ENCODE data around the gene SUN1. TPM values are rescaled to one million over a fixed set of nuclear protein-coding genes. Genes with fewer than 3 reads are reported as not detected.

Gene SUN1
- total RNA-seq, 5 donors from 2014 or later (not counting 1 experiment from before 2014, with no cell fraction given), result 90.8 to 299 (median 279) TPM

GRCh38 chr7:831596-832166, 595 bp upstream of the SUN1 start:
- CTCF ChIA-PET, result interaction anchor here in 1 of 2 donors (0.6 to 1.3 kb wide), 3 partner anchors 14 to 281 kb away, joined by 3 to 5 read pairs (median 4); no protein-coding TSS in a partner anchor
- H3K4me1 Mint-ChIP-seq, result peaks cover 55 to 80% (median 65%) of the 10 kb centered on the region in 3 donors

GRCh38 chr7:832968-833424, 720 bp downstream of the SUN1 start:
- peaks cover 63 to 88% (median 71%) of the 10 kb centered on the region in 3 donors for H3K4me1 Mint-ChIP-seq
- Histone ChIP-seq H3K9me3 (no peaks in the 10 kb centered on the region), H3K27me3 (replicated peaks in 1 of 2; ENCODE audit: control insufficient read depth in 2 of 2, extremely low read depth in 1 of 2, insufficient read depth in 2 of 2, low read length in 1 of 2) (no peaks in the 10 kb centered on the region), H3K36me3 (ENCODE audit: control insufficient read depth in 2 of 2, extremely low read depth in 1 of 2, insufficient read depth in 1 of 2, low read length in 1 of 2) (peaks cover 6 to 8% of the 10 kb centered on the region in 2 donors), H3K4me3 (ENCODE audit: control insufficient read depth in 1 of 2, extremely low read depth in 1 of 2, low read length in 1 of 2) (peak overlapping the region in 1 of 2 donors; percentile 18), H3K27ac (ENCODE audit: low read length) (peak overlapping the region; percentile 88), H3K4me1 (ENCODE audit: control insufficient read depth in 1 of 2, extremely low read depth in 1 of 2, insufficient read depth in 2 of 2, low read length in 2 of 2) (peaks cover 24 to 52% of the 10 kb centered on the region in 2 experiments)
- no peak for DNase-seq
- ChIA-PET POLR2A (no interaction called here), CTCF (interaction anchor here in 1 of 2 donors (0.6 to 0.7 kb wide), 2 partner anchors 12 to 16 kb away, joined by 3 to 4 read pairs; no protein-coding TSS in a partner anchor)
- no peak for ATAC-seq (replicated peaks in 1 of 4)
- H3K9me3 Mint-ChIP-seq, result no peaks in the 10 kb centered on the region
- peaks cover 22% of the 10 kb centered on the region for H3K36me3 Mint-ChIP-seq
- H3K27ac Mint-ChIP-seq, result peak overlapping the region; percentile 95 to 99
- WGBS (ENCODE audit: insufficient coverage), result 89% methylated on average over 10 of the region's 15 CpGs
- H3K27me3 Mint-ChIP-seq, result no peaks in the 10 kb centered on the region
- peak overlapping the region; percentile 72 to 85 (median 80) for H3K4me3 Mint-ChIP-seq

More at GRCh38 chr7:831596-832166, 595 bp upstream of the SUN1 start:
- no peaks in the 10 kb centered on the region for H3K27me3 ChIP-seq (replicated peaks in 1 of 2; ENCODE audit: control insufficient read depth in 2 of 2, extremely low read depth in 1 of 2, insufficient read depth in 2 of 2, low read length in 1 of 2)
- Mint-ChIP-seq H3K9me3 (no peaks in the 10 kb centered on the region), H3K4me3 (peak overlapping the region; percentile 72 to 85 (median 80)), H3K36me3 (peaks cover 16% of the 10 kb centered on the region), H3K27me3 (no peaks in the 10 kb centered on the region), H3K27ac (peak overlapping the region; percentile 95 to 99)
- H3K4me3 ChIP-seq (ENCODE audit: control insufficient read depth in 1 of 2, extremely low read depth in 1 of 2, low read length in 1 of 2), result no peak overlapping the region
- POLR2A ChIA-PET, result interaction anchor here in 1 of 2 donors (0.6 kb wide), 2 partner anchors 16 to 18 kb away, joined by 3 to 6 read pairs; no protein-coding TSS in a partner anchor
- peak in 2 of 35 experiments; percentile 19 to 46 for DNase-seq
- WGBS (ENCODE audit: insufficient coverage), result 8% methylated on average over 4 of the region's 7 CpGs
- H3K27ac ChIP-seq (ENCODE audit: low read length), result peak overlapping the region; percentile 88
- ATAC-seq (replicated peaks in 1 of 4), result peak; percentile 13 to 62 (median 60)
- H3K9me3 ChIP-seq, result no peaks in the 10 kb centered on the region
- peaks cover 1 to 5% of the 10 kb centered on the region in 2 donors for H3K36me3 ChIP-seq (ENCODE audit: control insufficient read depth in 2 of 2, extremely low read depth in 1 of 2, insufficient read depth in 1 of 2, low read length in 1 of 2)
- H3K4me1 ChIP-seq (ENCODE audit: control insufficient read depth in 1 of 2, extremely low read depth in 1 of 2, insufficient read depth in 2 of 2, low read length in 2 of 2), result peaks cover 24 to 51% of the 10 kb centered on the region in 2 experiments

- H3K36me3 Mint-ChIP-seq, result peaks cover 27% of the 10 kb centered on the region
- DNase-seq (no peak), ATAC-seq (replicated peaks in 1 of 4) (no peak)
- peaks cover 24 to 50% of the 10 kb centered on the region in 2 experiments for H3K4me1 ChIP-seq (ENCODE audit: control insufficient read depth in 1 of 2, extremely low read depth in 1 of 2, insufficient read depth in 2 of 2, low read length in 2 of 2)
- no peaks in the 10 kb centered on the region for H3K9me3 Mint-ChIP-seq
- H3K4me1 Mint-ChIP-seq, result peaks cover 59 to 83% (median 66%) of the 10 kb centered on the region in 3 donors
- CTCF ChIA-PET, result interaction anchor here in 1 of 2 donors (0.7 kb wide), 1 partner anchor 16 kb away, joined by 3 read pairs; no protein-coding TSS in a partner anchor
- no peaks in the 10 kb centered on the region for H3K27me3 Mint-ChIP-seq
- WGBS (ENCODE audit: insufficient coverage), result 100% methylated on average over 3 of the region's 8 CpGs
- H3K36me3 ChIP-seq (ENCODE audit: control insufficient read depth in 2 of 2, extremely low read depth in 1 of 2, insufficient read depth in 1 of 2, low read length in 1 of 2), result peaks cover 6 to 8% of the 10 kb centered on the region in 2 donors
- POLR2A ChIA-PET, result no interaction called here
- no peak overlapping the region for H3K4me3 Mint-ChIP-seq
- no peak overlapping the region for H3K4me3 ChIP-seq (ENCODE audit: control insufficient read depth in 1 of 2, extremely low read depth in 1 of 2, low read length in 1 of 2)
- H3K27ac Mint-ChIP-seq, result peak overlapping the region; percentile 49 to 99
- H3K27me3 ChIP-seq (replicated peaks in 1 of 2; ENCODE audit: control insufficient read depth in 2 of 2, extremely low read depth in 1 of 2, insufficient read depth in 2 of 2, low read length in 1 of 2), result no peaks in the 10 kb centered on the region
- H3K27ac ChIP-seq (ENCODE audit: low read length), result no peak overlapping the region
- no peaks in the 10 kb centered on the region for H3K9me3 ChIP-seq
Measured at GRCh38 chr7:833601-834258, 1.5 kb downstream of the SUN1 start.

GRCh38 chr7:834277-834676, 2.0 kb downstream of the SUN1 start:
- H3K27me3 ChIP-seq (replicated peaks in 1 of 2; ENCODE audit: control insufficient read depth in 2 of 2, extremely low read depth in 1 of 2, insufficient read depth in 2 of 2, low read length in 1 of 2), result no peaks in the 10 kb centered on the region
- H3K9me3 ChIP-seq, result no peaks in the 10 kb centered on the region
- ChIA-PET POLR2A (no interaction called here), CTCF (no interaction called here)
- ATAC-seq (replicated peaks in 1 of 4), result no peak
- Mint-ChIP-seq H3K9me3 (no peaks in the 10 kb centered on the region), H3K27ac (peak overlapping the region; percentile 49 to 52), H3K4me1 (peaks cover 55 to 79% (median 60%) of the 10 kb centered on the region in 3 donors), H3K27me3 (no peaks in the 10 kb centered on the region), H3K36me3 (peaks cover 32% of the 10 kb centered on the region), H3K4me3 (peak overlapping the region in 1 of 3 donors; percentile 24)
- H3K27ac ChIP-seq (ENCODE audit: low read length), result no peak overlapping the region
- peaks cover 24 to 48% of the 10 kb centered on the region in 2 experiments for H3K4me1 ChIP-seq (ENCODE audit: control insufficient read depth in 1 of 2, extremely low read depth in 1 of 2, insufficient read depth in 2 of 2, low read length in 2 of 2)
- no peak for DNase-seq
- peaks cover 8 to 11% of the 10 kb centered on the region in 2 donors for H3K36me3 ChIP-seq (ENCODE audit: control insufficient read depth in 2 of 2, extremely low read depth in 1 of 2, insufficient read depth in 1 of 2, low read length in 1 of 2)
- no peak overlapping the region for H3K4me3 ChIP-seq (ENCODE audit: control insufficient read depth in 1 of 2, extremely low read depth in 1 of 2, low read length in 1 of 2)
- 95% methylated on average over 12 of the region's 12 CpGs for WGBS (ENCODE audit: insufficient coverage)

GRCh38 chr7:835021-835420, 2.7 kb downstream of the SUN1 start:
- Histone ChIP-seq H3K9me3 (no peaks in the 10 kb centered on the region), H3K27me3 (replicated peaks in 1 of 2; ENCODE audit: control insufficient read depth in 2 of 2, extremely low read depth in 1 of 2, insufficient read depth in 2 of 2, low read length in 1 of 2) (no peaks in the 10 kb centered on the region), H3K36me3 (ENCODE audit: control insufficient read depth in 2 of 2, extremely low read depth in 1 of 2, insufficient read depth in 1 of 2, low read length in 1 of 2) (peaks cover 8 to 16% of the 10 kb centered on the region in 2 donors), H3K27ac (ENCODE audit: low read length) (no peak overlapping the region), H3K4me3 (ENCODE audit: control insufficient read depth in 1 of 2, extremely low read depth in 1 of 2, low read length in 1 of 2) (no peak overlapping the region), H3K4me1 (ENCODE audit: control insufficient read depth in 1 of 2, extremely low read depth in 1 of 2, insufficient read depth in 2 of 2, low read length in 2 of 2) (peaks cover 24 to 47% of the 10 kb centered on the region in 2 experiments)
- DNase-seq (no peak), ATAC-seq (replicated peaks in 1 of 4) (no peak)
- Mint-ChIP-seq H3K4me1 (peaks cover 50 to 73% (median 54%) of the 10 kb centered on the region in 3 donors), H3K27ac (peak overlapping the region in 1 of 2 donors; percentile 49), H3K4me3 (no peak overlapping the region), H3K27me3 (no peaks in the 10 kb centered on the region), H3K36me3 (peaks cover 36% of the 10 kb centered on the region), H3K9me3 (no peaks in the 10 kb centered on the region)
- ChIA-PET CTCF (no interaction called here), POLR2A (no interaction called here)
- WGBS (ENCODE audit: insufficient coverage), result 94% methylated on average over 7 of the region's 12 CpGs

All from T-cell (primary cell).